Epithelial cell of esophagus (primary cell): ENCODE results near the gene MIS18BP1.
A peak's percentile ranks its signal among the peaks of the same experiment; 100 is the strongest.

ENCODE experiments used
- DNase-seq: peaks from one replicate; pipeline ENCODE4 v3.0.0; 2010; ENCODE audit warnings: low read depth
- H3K4me3 ChIP-seq: 2 replicates; pipeline ENCODE4 v1.5.1; 2011; ENCODE audit warnings: mild to moderate bottlenecking, low read length, control low read depth
- TF ChIP-seq, protein P1 (sequence below): IDR thresholded peaks from 2 replicates; pipeline ENCODE4 v1.5.1; 2011; ENCODE audit warnings: low read depth, mild to moderate bottlenecking, low read length, control low read depth, inconsistent platforms; ENCODE audit not compliant: insufficient read depth; ENCODE audit errors: missing control alignments

MIS18BP1 gene

DNA sequence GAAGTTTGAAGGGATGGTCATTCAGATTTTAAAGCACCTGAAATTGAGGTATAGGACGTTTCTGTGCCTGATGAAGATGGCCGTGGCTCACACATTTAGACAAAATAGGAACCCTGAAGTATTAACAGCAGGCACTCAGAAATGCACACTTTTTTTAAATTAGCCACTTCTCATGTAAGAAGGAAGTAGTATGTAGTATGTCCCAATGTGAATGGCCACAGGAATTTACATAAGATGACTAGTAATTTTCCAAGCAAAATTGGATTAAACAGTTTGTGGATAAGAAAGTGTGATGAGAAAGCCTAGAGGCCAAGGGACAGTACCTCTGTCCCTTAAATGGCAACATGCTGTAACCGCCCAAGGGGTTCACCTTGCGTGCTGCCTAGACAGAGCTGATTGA lies 1.8 kb upstream of the MIS18BP1 start:
- TF ChIP-seq, protein P1, sequence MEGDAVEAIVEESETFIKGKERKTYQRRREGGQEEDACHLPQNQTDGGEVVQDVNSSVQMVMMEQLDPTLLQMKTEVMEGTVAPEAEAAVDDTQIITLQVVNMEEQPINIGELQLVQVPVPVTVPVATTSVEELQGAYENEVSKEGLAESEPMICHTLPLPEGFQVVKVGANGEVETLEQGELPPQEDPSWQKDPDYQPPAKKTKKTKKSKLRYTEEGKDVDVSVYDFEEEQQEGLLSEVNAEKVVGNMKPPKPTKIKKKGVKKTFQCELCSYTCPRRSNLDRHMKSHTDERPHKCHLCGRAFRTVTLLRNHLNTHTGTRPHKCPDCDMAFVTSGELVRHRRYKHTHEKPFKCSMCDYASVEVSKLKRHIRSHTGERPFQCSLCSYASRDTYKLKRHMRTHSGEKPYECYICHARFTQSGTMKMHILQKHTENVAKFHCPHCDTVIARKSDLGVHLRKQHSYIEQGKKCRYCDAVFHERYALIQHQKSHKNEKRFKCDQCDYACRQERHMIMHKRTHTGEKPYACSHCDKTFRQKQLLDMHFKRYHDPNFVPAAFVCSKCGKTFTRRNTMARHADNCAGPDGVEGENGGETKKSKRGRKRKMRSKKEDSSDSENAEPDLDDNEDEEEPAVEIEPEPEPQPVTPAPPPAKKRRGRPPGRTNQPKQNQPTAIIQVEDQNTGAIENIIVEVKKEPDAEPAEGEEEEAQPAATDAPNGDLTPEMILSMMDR: no peak
- H3K4me3 ChIP-seq: no peak overlapping the region
- DNase-seq: no peak

DNA sequence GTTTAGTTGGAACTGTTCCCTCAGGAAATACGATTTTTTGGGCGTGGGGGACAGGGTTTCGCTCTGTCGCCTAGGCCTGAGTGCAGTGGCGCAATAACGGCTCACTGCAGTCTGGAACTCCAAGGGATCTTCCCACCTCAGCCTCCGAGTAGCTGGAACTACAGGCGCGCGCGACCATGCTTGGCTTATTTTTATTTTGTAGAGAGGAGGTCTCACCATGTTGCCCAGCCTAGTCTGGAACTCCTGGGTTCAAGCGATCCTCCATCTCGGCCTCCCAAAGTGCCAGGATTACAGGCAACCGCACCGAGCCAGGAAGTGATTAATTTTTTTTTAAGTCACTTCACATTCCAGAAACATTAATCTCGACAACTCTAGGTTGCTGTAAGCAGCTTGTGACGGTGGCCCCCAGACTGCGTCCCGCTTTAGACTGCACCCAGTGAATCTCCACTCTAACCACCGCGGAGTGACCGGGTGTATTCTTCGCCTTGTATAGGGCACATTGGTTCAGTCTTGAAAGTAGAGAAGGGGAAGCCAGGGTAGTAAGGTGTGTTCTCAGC lies 830 bp upstream of the MIS18BP1 start:
- TF ChIP-seq, protein P1: no peak
- DNase-seq: peak; percentile 43
- H3K4me3 ChIP-seq: peak overlapping the region; percentile 59

DNA sequence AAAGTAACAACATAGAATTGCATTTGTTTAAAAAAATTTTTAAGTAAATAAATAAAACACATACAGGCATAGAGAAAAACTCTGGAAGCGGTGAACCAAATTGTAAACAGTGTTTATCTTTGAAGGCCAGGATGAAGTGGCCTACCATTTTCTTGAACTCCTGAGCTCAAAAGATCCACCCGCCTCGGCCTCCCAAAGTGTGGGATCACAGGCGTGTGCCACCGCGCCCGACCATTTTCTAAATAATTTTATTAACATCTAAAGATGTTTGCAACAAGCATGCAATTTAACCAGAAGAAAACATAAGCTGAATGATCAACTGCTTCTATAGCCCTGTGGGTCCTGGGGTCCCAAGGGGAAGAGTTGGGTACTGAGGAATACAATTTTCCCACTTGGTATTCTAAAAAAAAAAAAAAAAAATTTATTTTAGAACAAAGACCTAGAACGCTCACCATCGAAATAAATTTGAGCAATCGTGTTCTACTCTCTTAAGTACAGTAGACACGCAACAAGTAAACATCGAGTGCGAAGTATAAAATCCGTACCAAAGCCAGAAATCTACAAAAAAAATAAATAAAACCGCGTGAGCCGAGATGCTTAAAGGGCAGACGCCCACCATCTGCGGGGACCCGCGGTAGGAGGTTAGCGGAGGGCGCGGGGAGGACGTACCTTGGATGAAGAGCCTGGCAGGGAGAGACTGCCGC lies 484 bp downstream of the MIS18BP1 start:
- peak; percentile 35 for DNase-seq
- H3K4me3 ChIP-seq: peak overlapping the region; percentile 59
- TF ChIP-seq, protein P1: no peak

DNA sequence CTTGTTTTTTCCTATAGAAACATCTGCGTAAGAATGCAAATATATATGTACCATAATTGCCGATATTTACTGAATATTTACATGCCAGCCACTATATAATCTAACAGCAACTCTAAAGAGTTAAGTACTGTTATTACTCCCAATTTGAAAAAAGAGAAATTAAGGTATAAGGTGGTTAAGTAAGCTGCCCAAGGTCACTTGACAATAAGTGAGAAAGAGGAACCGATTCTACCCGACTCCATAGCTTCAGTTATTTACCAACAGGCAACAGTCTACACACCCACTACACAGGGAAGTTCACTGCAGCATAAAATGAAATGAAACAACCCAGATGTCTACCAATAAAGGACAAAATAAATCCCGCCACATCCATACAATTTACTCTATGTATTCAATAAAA lies 1.1 kb downstream of the MIS18BP1 start:
- TF ChIP-seq, protein P1: no peak
- peak overlapping the region; percentile 59 for H3K4me3 ChIP-seq
- peak; percentile 35 for DNase-seq

DNA sequence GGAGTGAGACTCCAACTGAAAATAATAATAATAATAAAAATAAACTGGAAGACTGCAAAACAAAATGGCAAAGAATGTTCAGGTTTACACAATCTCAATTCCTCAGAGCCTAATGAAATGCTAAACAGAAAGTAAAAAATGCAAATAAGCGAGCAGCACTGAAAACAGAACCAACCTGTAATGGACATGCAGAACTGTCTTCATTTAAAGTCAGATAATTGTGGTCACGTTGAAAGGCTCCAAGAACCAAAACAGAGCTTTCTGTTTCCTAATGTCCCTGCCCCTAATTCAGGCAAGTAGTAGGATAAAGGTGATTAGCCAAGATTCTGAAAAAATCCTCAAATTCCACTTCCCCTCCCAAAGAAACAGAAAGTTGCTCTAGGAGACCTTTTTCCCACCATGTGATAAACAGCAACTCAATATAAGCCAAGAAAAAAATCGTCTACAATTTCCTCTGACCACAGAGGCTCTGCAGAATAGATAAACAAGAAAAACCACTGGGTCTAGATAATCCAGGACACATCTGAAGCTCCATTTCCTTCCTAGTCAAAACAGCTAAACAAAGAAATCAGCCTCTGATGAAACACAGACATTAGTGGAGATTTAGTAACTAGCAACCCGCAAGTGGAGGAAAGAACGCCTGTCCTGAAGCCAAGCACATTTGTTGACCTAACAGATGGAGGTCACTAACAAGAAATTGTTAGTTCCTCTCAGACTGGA lies 3.0 kb downstream of the MIS18BP1 start:
- TF ChIP-seq, protein P1: no peak
- H3K4me3 ChIP-seq: no peak overlapping the region
- DNase-seq: peak; percentile 21

DNA sequence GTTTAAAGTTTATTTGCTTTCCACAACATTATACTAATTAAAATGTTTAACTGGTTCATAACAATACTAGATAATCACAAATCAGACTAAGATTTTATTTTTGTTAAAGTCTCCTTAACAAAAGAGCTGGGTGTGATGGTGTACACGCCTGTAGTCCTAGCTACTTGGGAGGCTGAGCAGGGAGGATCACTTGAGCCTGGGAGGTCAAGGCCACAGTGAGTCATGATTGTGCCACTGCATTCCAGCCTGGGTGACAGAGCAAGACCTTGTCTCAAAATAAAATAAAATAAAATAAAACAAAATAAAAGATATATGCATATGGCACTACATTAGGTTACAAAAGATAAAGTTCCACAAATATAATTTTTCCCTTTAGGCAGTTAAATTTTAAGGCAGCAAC lies 5.6 kb downstream of the MIS18BP1 start:
- TF ChIP-seq, protein P1: no peak
- H3K4me3 ChIP-seq: no peak overlapping the region
- DNase-seq: no peak
